ENCODE measurements around the gene CABLES1. TPM values are rescaled to one million over a fixed set of nuclear protein-coding genes. Genes with fewer than 3 reads are reported as not detected.

CABLES1 gene
- total RNA-seq, 4 donors from 2014 or later, result 28.1 to 43.8 (median 37.6) TPM

- no peaks in the 10 kb centered on the region for H3K27me3 ChIP-seq
- peak; percentile 58 to 60 for DNase-seq
- intact Hi-C loops (cut with DNase I), result no loop called here
- H3K9me3 ChIP-seq, result no peaks in the 10 kb centered on the region
- H3K4me1 ChIP-seq, result peaks cover 27 to 43% of the 10 kb centered on the region in 2 donors
- H3K27ac ChIP-seq, result no peak overlapping the region
- H3K4me3 ChIP-seq (replicated peaks in 1 of 3), result no peak overlapping the region
- TF ChIP-seq CTCF (IDR thresholded peaks at IDR 0.05), result no peak
- no peak for TF ChIP-seq POLR2A (IDR thresholded peaks at IDR 0.05)
- H3K36me3 ChIP-seq, result no peaks in the 10 kb centered on the region
Measured at GRCh38 chr18:23181547-23181946, 46.3 kb downstream of the CABLES1 start.

DNA sequence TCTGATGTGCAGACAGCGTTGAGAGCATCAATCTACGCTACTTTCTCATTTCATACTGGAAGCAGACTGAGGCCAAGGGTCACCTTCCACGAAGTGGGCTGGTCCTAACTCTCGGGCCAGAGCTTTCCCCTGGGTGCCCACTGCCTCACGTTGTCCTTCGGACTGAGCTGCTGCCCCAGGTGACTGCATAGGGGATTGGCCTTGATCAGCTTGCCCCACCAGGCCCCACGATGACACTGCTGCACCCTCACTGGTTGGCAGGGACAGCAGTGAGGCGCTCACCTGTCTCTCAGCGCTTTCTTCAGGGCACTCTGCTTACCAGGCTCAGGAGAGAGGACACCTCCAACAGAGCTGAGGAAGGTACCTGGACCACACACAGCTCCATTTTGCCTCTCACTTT is 47.3 kb downstream of the CABLES1 start:
- Histone ChIP-seq H3K27me3 (no peaks in the 10 kb centered on the region), H3K4me3 (replicated peaks in 1 of 3) (no peak overlapping the region), H3K27ac (no peak overlapping the region), H3K36me3 (no peaks in the 10 kb centered on the region), H3K9me3 (no peaks in the 10 kb centered on the region), H3K4me1 (peaks cover 27 to 41% of the 10 kb centered on the region in 2 donors)
- 94 to 96% methylated on average over 5 to 7 of the region's 9 CpGs for WGBS, 2 donors
- intact Hi-C loops (cut with DNase I), result no loop called here
- no peak for TF ChIP-seq CTCF (IDR thresholded peaks at IDR 0.05)
- no peak for TF ChIP-seq POLR2A (IDR thresholded peaks at IDR 0.05)
- DNase-seq, result no peak

DNA sequence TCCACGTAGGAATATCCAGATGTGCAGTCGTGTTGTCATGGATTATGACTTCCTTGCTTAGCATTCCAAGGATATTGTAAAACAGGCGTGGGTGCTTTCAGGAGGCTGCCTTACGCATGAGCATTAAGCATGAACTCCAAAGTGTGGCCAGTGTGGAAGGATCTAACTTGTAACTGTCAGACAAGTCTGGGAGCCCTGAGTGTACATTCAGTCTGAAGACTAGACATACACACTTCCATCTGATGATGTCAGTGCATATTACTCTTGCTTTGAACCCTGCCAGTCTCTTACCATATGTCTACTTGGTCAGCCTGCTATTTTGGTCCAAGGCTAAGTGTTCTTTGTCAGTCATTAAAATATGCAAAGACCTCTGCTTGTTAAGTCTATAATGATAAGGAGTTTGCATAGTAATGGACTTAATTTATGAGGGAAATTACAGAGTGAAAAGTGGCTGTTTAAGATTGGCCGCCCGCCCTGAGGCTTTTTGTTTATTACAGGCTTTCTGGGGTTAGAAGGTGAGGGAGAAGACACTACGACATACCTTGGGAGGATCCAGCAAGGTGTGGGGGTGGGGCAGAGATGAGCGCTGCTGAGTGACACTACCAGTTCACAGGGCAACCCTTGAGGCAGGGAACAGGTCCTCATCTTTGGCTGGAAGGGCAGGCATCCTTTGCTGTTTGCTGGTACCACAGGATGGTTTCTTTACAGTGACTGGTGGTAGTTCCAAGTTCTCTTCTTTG is 48.3 kb downstream of the CABLES1 start:
- H3K4me1 ChIP-seq, result peaks cover 20 to 31% of the 10 kb centered on the region in 2 donors
- H3K27me3 ChIP-seq, result no peaks in the 10 kb centered on the region
- no peak overlapping the region for H3K4me3 ChIP-seq (replicated peaks in 1 of 3)
- 89 to 92% methylated on average over 8 of the region's 8 CpGs for WGBS, 2 donors
- no peak for TF ChIP-seq POLR2A (IDR thresholded peaks at IDR 0.05)
- TF ChIP-seq CTCF (IDR thresholded peaks at IDR 0.05), result no peak
- H3K27ac ChIP-seq, result no peak overlapping the region
- H3K36me3 ChIP-seq, result no peaks in the 10 kb centered on the region
- intact Hi-C loops (cut with DNase I), result no loop called here
- no peak for DNase-seq
- H3K9me3 ChIP-seq, result no peaks in the 10 kb centered on the region

GRCh38 chr18:23186781-23187180 is 51.5 kb downstream of the CABLES1 start:
- no peak overlapping the region for H3K27ac ChIP-seq
- peaks cover 14% of the 10 kb centered on the region in 2 donors for H3K4me1 ChIP-seq
- TF ChIP-seq POLR2A (IDR thresholded peaks at IDR 0.05) (no peak), CTCF (IDR thresholded peaks at IDR 0.05) (no peak)
- H3K36me3 ChIP-seq, result no peaks in the 10 kb centered on the region
- WGBS, 2 donors, result 90 to 100% methylated on average over 3 to 4 of the region's 4 CpGs
- no peak for DNase-seq
- no peaks in the 10 kb centered on the region for H3K9me3 ChIP-seq
- H3K27me3 ChIP-seq, result no peaks in the 10 kb centered on the region
- intact Hi-C loops (cut with DNase I), result no loop called here
- no peak overlapping the region for H3K4me3 ChIP-seq (replicated peaks in 1 of 3)

- TF ChIP-seq CTCF (IDR thresholded peaks at IDR 0.05) (no peak), POLR2A (IDR thresholded peaks at IDR 0.05) (no peak)
- intact Hi-C loops (cut with DNase I), result no loop called here
Measured at GRCh38 chr18:23188068-23188760, 52.9 kb downstream of the CABLES1 start.

More at GRCh38 chr18:23188068-23188760, 52.9 kb downstream of the CABLES1 start:
- H3K27me3 ChIP-seq, result no peaks in the 10 kb centered on the region
- no peak overlapping the region for H3K27ac ChIP-seq
- no peak for DNase-seq
- H3K36me3 ChIP-seq, result no peaks in the 10 kb centered on the region
- H3K4me3 ChIP-seq (replicated peaks in 1 of 3), result no peak overlapping the region
- no peaks in the 10 kb centered on the region for H3K9me3 ChIP-seq
- peaks cover 22% of the 10 kb centered on the region in 2 donors for H3K4me1 ChIP-seq
- WGBS, 2 donors, result 91 to 93% methylated on average over 6 of the region's 6 CpGs

Data from thyroid gland (tissue), 4 donors.